GM12891 (cell line): Measurements from ENCODE around the gene AGPAT4.

ENCODE experiments used
- PAX5 ChIP-seq: IDR thresholded peaks from 2 replicates; pipeline ENCODE4 v1.6.1; 2011; ENCODE audit warnings: low read length, moderate library complexity, mild to moderate bottlenecking; ENCODE audit not compliant: insufficient read depth, severe bottlenecking
- POLR2A ChIP-seq: IDR thresholded peaks from 2 replicates; pipeline ENCODE4 v1.6.1; 2011; ENCODE audit warnings: low read depth, low read length, control low read depth
- POLR2AphosphoS5 ChIP-seq: IDR thresholded peaks from 2 replicates; pipeline ENCODE4 v1.6.1; 2011; ENCODE audit warnings: low read depth, low read length, control low read depth
- POU2F2 ChIP-seq: IDR thresholded peaks from 2 replicates; pipeline ENCODE4 v1.6.1; 2011; ENCODE audit warnings: low read depth, mild to moderate bottlenecking, control low read depth, low read length, moderate library complexity
- SPI1 ChIP-seq: IDR thresholded peaks from 2 replicates; pipeline ENCODE4 v1.6.1; 2011; ENCODE audit warnings: low read depth, low read length, control low read depth
- TAF1 ChIP-seq: IDR thresholded peaks from 2 replicates; pipeline ENCODE4 v1.6.1; 2011; ENCODE audit warnings: low read depth, low read length, control low read depth

GRCh38 chr6:161133963-161134362, 139.9 kb downstream of the AGPAT4 start:
- TF ChIP-seq POLR2A (no peak), TAF1 (no peak), POLR2AphosphoS5 (no peak), PAX5 (no peak), POU2F2 (no peak), SPI1 (no peak)
